MM.1S (cell line): ENCODE data around the gene SDC3.
A peak's percentile ranks its signal among the peaks of the same experiment; 100 is the strongest.

Experiments used
- DNase-seq: peaks from one replicate; pipeline ENCODE4 v3.0.0-alpha.2; 2015
- H2AFZ ChIP-seq: fragments of 300-600 bp; sonication (generic); 2 replicates; pipeline ENCODE4 v1.6.0; 2016; ENCODE audit warnings: antibody characterized with exemption, low read length
- H3F3A ChIP-seq: fragments of 300-600 bp; sonication (generic); 2 replicates; pipeline ENCODE4 v1.6.1; 2016; ENCODE audit warnings: mild to moderate bottlenecking, antibody characterized with exemption, low read length, moderate library complexity, mixed read lengths; ENCODE audit not compliant: insufficient read depth
- H3K27ac ChIP-seq: fragments of 300-600 bp; sonication (generic); 2 replicates; pipeline ENCODE4 v1.5.1; 2016; ENCODE audit warnings: mild to moderate bottlenecking, low read length
- H3K27me3 ChIP-seq: fragments of 300-600 bp; sonication (generic); replicated peaks from 2 replicates; pipeline ENCODE4 v1.6.0; 2016; ENCODE audit warnings: low read length; ENCODE audit not compliant: insufficient read depth
- H3K36me3 ChIP-seq: fragments of 300-600 bp; sonication (generic); replicated peaks from 2 replicates; pipeline ENCODE4 v1.6.1; 2016; ENCODE audit warnings: mild to moderate bottlenecking, low read length, mixed read lengths; ENCODE audit not compliant: insufficient read depth
- H3K4me1 ChIP-seq: fragments of 300-600 bp; sonication (generic); 2 replicates; pipeline ENCODE4 v1.6.1; 2016; ENCODE audit warnings: low read length, mixed read lengths
- H3K4me2 ChIP-seq: fragments of 300-600 bp; sonication (generic); 2 replicates; pipeline ENCODE4 v1.6.0; 2016; ENCODE audit warnings: low read depth, low read length
- H3K4me3 ChIP-seq: fragments of 300-600 bp; sonication (generic); 2 replicates; pipeline ENCODE4 v1.5.1; 2016; ENCODE audit warnings: low read length, mixed read lengths
- H3K79me2 ChIP-seq: fragments of 300-600 bp; sonication (generic); 2 replicates; pipeline ENCODE4 v1.6.1; 2016; ENCODE audit warnings: mixed run types, low read length, mixed read lengths
- H3K9ac ChIP-seq: fragments of 300-600 bp; sonication (generic); 2 replicates; pipeline ENCODE4 v1.6.1; 2016; ENCODE audit warnings: low read length, mixed read lengths
- H3K9me2 ChIP-seq: fragments of 300-600 bp; sonication (generic); replicated peaks from 2 replicates; pipeline ENCODE4 v1.6.1; 2016; ENCODE audit warnings: mild to moderate bottlenecking, low read length, mixed read lengths; ENCODE audit not compliant: insufficient read depth
- H3K9me3 ChIP-seq: fragments of 300-600 bp; sonication (generic); replicated peaks from 2 replicates; pipeline ENCODE4 v1.6.1; 2016; ENCODE audit warnings: mild to moderate bottlenecking, low read length, mixed read lengths; ENCODE audit not compliant: insufficient read depth
- H4K20me1 ChIP-seq: fragments of 300-600 bp; sonication (generic); 2 replicates; pipeline ENCODE4 v1.6.1; 2016; ENCODE audit warnings: mild to moderate bottlenecking, low read length, moderate library complexity, mixed read lengths; ENCODE audit not compliant: insufficient read depth
- CTCF ChIP-seq: fragments of 300-600 bp; sonication (generic); IDR thresholded peaks from 2 replicates; pipeline ENCODE4 v1.5.1; 2016; ENCODE audit warnings: antibody characterized with exemption, low read length, mixed read lengths
- EZH2 ChIP-seq: fragments of 300-600 bp; sonication (generic); optimal IDR thresholded peaks from 2 replicates; pipeline ENCODE3; 2017; ENCODE audit warnings: low read depth, mild to moderate bottlenecking, antibody characterized with exemption, low read length, mixed read lengths
- EZH2phosphoT487 ChIP-seq: fragments of 300-600 bp; sonication (generic); IDR thresholded peaks from 2 replicates; pipeline ENCODE4 v1.6.1; 2018; ENCODE audit warnings: antibody characterized with exemption, low read length

Gene SDC3

GRCh38 chr1:30920827-30921226 is 12.3 kb upstream of the SDC3 start:
- Histone ChIP-seq H3K4me2 (no peak overlapping the region), H3K4me3 (no peak overlapping the region), H3K27me3 (no peaks in the 10 kb centered on the region), H3K4me1 (no peaks in the 10 kb centered on the region; the same call in 1 of the 2 replicates), H3K9me3 (no peaks in the 10 kb centered on the region), H3K79me2 (no peaks in the 10 kb centered on the region), H3K36me3 (no peaks in the 10 kb centered on the region), H3K9me2 (no peaks in the 10 kb centered on the region), H3K9ac (no peak overlapping the region), H3K27ac (no peak overlapping the region), H3F3A (no peaks in the 10 kb centered on the region; the same call in 1 of the 2 replicates), H4K20me1 (no peaks in the 10 kb centered on the region), H2AFZ (no peak overlapping the region)
- TF ChIP-seq EZH2phosphoT487 (no peak), CTCF (no peak), EZH2 (no peak)
- no peak for DNase-seq

- Histone ChIP-seq H2AFZ (no peak overlapping the region), H3K4me3 (no peak overlapping the region), H3K9me3 (no peaks in the 10 kb centered on the region), H3K36me3 (no peaks in the 10 kb centered on the region), H3K9ac (no peak overlapping the region), H3K9me2 (no peaks in the 10 kb centered on the region), H3F3A (no peaks in the 10 kb centered on the region; the same call in 1 of the 2 replicates), H4K20me1 (no peaks in the 10 kb centered on the region), H3K79me2 (no peaks in the 10 kb centered on the region), H3K4me2 (no peak overlapping the region), H3K4me1 (no peaks in the 10 kb centered on the region; the same call in 1 of the 2 replicates), H3K27me3 (no peaks in the 10 kb centered on the region), H3K27ac (no peak overlapping the region)
- peak; percentile 9 for DNase-seq
- TF ChIP-seq EZH2 = no peak
- TF ChIP-seq CTCF = no peak
- no peak for TF ChIP-seq EZH2phosphoT487
Observed at GRCh38 chr1:30919025-30919881, 10.7 kb upstream of the SDC3 start.

GRCh38 chr1:30916296-30916695 is 7.7 kb upstream of the SDC3 start:
- Histone ChIP-seq H3K79me2 (no peaks in the 10 kb centered on the region), H3K4me3 (no peak overlapping the region), H3K36me3 (no peaks in the 10 kb centered on the region), H3K27ac (no peak overlapping the region), H3F3A (no peaks in the 10 kb centered on the region; the same call in 1 of the 2 replicates), H2AFZ (no peak overlapping the region), H3K27me3 (no peaks in the 10 kb centered on the region), H4K20me1 (no peaks in the 10 kb centered on the region), H3K9ac (no peak overlapping the region), H3K9me3 (no peaks in the 10 kb centered on the region), H3K9me2 (no peaks in the 10 kb centered on the region), H3K4me1 (no peaks in the 10 kb centered on the region; the same call in 1 of the 2 replicates), H3K4me2 (no peak overlapping the region)
- no peak for DNase-seq
- TF ChIP-seq EZH2 (no peak), CTCF (no peak), EZH2phosphoT487 (no peak)
